HUES64 (cell line): ENCODE data around the gene B3GALT5.

Source experiments
- H3K27ac ChIP-seq: 2 replicates; pipeline ENCODE4 v1.7.0; 2013; ENCODE audit warnings: low read depth, low read length, inconsistent platforms
- H3K27me3 ChIP-seq: 2 replicates; pipeline ENCODE4 v1.6.1; 2013; ENCODE audit warnings: mild to moderate bottlenecking, low read length; ENCODE audit not compliant: insufficient read depth
- H3K36me3 ChIP-seq: 2 replicates; pipeline ENCODE4 v1.6.1; 2013; ENCODE audit warnings: mild to moderate bottlenecking, low read length; ENCODE audit not compliant: insufficient read depth
- H3K4me1 ChIP-seq: 2 replicates; pipeline ENCODE4 v1.6.1; 2013; ENCODE audit warnings: mild to moderate bottlenecking, low read length, moderate library complexity; ENCODE audit not compliant: insufficient read depth
- H3K4me3 ChIP-seq: 2 replicates; pipeline ENCODE4 v1.5.1; 2013; ENCODE audit warnings: mild to moderate bottlenecking, low read length, moderate library complexity
- H3K9ac ChIP-seq: 2 replicates; pipeline ENCODE4 v1.6.1; 2013; ENCODE audit warnings: mild to moderate bottlenecking, low read depth, low read length
- H3K9me3 ChIP-seq: 2 replicates; pipeline ENCODE4 v1.6.1; 2013; ENCODE audit warnings: low read depth, low read length; ENCODE audit not compliant: insufficient read depth
- WGBS: fragments of 150-250, 120-280 bp; methylation state at CpG from one replicate; pipeline ENCODE4 v1.1.7; 2013; ENCODE audit warnings: missing lambda C conversion rate; 5-methylcytosine and 5-hydroxymethylcytosine counted together

Gene B3GALT5

DNA sequence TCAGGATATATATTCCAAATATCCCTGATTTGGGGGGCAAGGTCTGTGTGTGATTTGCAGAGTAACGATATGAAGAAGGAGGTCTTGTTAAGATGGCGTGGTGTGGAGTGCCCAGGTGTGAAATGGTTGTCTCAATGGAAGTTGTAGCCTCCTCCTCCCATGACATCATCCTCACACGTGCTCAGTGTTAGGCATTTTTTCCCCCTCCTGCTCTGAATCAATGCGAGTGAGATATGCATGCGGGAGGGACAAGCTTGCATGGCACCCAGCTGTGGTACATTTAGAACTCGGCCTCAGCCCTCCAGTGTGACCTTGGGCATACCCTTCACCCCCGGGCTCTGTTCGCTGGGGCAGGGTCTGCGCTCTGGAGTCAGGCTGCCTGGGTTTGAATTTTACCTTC lies 55.6 kb downstream of the B3GALT5 start:
- Histone ChIP-seq H3K36me3 (peaks cover 16% of the 10 kb centered on the region; the same call in 1 of the 2 replicates), H3K27ac (no peak overlapping the region), H3K9ac (no peak overlapping the region), H3K27me3 (no peaks in the 10 kb centered on the region), H3K4me3 (no peak overlapping the region), H3K9me3 (no peaks in the 10 kb centered on the region), H3K4me1 (no peaks in the 10 kb centered on the region)
- 92% methylated on average over 9 of the region's 9 CpGs for WGBS

DNA sequence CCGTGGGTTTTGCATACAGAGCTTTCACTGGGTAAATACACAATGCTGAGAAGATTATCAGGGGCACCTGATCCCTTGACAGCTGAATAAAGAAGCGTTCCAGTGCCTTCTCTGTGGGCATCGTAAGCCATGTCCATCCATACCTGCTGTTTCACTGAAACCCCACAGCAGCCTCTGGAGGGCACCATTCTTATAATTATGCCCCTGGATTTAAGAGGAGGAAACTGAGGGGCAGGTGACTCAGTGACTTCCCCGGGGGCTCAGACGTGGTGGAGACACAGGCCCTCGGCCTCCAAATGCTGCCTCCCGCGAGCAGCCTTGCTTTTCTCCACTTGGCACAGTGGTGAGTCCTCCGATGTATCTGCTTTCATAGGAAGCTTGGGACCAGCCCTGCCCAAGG lies 56.7 kb downstream of the B3GALT5 start:
- WGBS, result 94% methylated on average over 9 of the region's 9 CpGs
- Histone ChIP-seq H3K4me3 (no peak overlapping the region), H3K36me3 (0 out of 2 replicates have a peak, but pooled peaks cover 12% of the 10 kb centered on the region), H3K9ac (no peak overlapping the region), H3K9me3 (no peaks in the 10 kb centered on the region), H3K4me1 (no peaks in the 10 kb centered on the region), H3K27me3 (no peaks in the 10 kb centered on the region), H3K27ac (no peak overlapping the region)

DNA sequence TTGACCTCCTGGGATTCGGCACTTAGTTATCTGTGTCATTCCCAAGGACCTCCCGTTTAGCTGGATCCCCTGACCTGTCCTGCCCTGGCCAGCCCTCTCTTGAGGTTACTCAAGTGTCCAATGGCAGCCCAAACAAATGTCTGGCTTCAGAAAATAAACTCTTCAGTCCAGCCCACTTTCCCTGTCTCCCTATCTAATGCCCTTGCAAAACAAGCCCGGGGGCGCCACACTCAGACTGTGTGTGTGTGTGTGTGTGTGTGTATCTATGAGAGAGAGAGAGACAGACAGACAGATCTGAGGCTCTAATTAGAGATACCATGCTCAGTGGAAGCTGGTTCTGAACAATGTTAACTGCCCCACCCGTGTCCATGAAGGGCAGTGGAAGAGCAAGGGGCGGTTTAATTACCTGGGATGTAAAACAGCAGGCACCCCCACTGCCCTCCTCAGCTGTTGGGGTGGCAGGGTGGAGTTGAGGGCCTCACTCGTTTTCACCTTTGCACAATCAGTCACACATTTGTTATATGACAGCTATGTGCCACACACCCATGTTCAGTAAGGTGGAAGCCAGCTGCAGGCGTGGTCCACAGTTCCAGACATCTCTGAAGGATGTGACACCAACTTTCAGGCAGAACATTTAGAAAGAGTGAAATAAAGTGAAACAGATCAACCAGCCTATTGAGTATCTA lies 57.4 kb downstream of the B3GALT5 start:
- Histone ChIP-seq H3K9me3 (no peaks in the 10 kb centered on the region), H3K27me3 (no peaks in the 10 kb centered on the region), H3K36me3 (0 out of 2 replicates have a peak, but pooled peaks cover 10% of the 10 kb centered on the region), H3K9ac (no peak overlapping the region), H3K27ac (no peak overlapping the region), H3K4me1 (no peaks in the 10 kb centered on the region), H3K4me3 (no peak overlapping the region)
- 89% methylated on average over 8 of the region's 8 CpGs for WGBS

DNA sequence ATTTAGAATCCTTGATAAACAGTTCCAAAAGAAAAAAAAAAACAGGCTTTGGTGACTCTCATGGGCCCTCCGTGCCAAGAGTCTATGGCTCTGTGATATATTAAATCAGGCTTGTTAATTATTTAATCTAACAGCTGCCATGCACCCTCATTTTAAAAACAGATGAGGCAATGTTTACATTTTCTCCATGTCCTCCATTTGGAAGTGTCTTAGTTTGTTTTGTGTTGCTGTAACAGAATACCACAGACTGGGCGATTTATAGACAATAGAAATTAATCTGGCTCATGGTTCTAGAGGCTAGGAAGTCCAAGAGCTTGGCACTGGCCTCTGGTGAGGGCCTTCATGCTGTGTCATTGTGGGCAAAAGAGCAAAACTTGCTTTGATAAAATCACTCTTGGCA lies 58.0 kb downstream of the B3GALT5 start:
- Histone ChIP-seq H3K9ac (no peak overlapping the region), H3K27me3 (no peaks in the 10 kb centered on the region), H3K9me3 (no peaks in the 10 kb centered on the region), H3K4me1 (peaks cover under 1% of the 10 kb centered on the region; the same call in 1 of the 2 replicates), H3K27ac (no peak overlapping the region), H3K36me3 (0 out of 2 replicates have a peak, but pooled peaks cover 4% of the 10 kb centered on the region), H3K4me3 (no peak overlapping the region)
- 97% methylated on average over 1 of the region's 2 CpGs for WGBS

DNA sequence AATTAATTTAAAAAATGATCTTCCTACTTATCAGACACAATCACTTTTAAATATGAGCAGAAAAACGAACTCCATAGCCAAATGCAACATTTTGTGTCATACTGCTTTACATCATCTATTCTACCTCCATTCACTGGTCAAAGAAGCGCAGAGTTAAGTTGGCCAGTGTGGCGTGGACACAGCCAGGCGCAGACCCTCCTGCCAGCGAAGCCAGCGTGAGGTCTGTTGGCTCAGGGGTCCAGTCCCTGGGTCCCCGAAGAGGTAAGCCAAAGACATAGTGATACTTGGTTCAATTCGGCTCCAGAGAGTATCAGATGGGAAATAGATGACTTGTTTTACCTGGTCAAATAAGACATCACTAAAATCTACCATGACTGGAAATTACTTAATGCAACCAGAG lies 59.2 kb downstream of the B3GALT5 start:
- no peaks in the 10 kb centered on the region for H3K27me3 ChIP-seq
- WGBS, result 90% methylated on average over 8 of the region's 8 CpGs
- H3K9me3 ChIP-seq, result no peaks in the 10 kb centered on the region
- H3K4me1 ChIP-seq, result peaks cover 4% of the 10 kb centered on the region; the same call in 1 of the 2 replicates
- H3K9ac ChIP-seq, result no peak overlapping the region
- H3K4me3 ChIP-seq, result no peak overlapping the region
- H3K36me3 ChIP-seq, result no peaks in the 10 kb centered on the region
- H3K27ac ChIP-seq, result no peak overlapping the region

DNA sequence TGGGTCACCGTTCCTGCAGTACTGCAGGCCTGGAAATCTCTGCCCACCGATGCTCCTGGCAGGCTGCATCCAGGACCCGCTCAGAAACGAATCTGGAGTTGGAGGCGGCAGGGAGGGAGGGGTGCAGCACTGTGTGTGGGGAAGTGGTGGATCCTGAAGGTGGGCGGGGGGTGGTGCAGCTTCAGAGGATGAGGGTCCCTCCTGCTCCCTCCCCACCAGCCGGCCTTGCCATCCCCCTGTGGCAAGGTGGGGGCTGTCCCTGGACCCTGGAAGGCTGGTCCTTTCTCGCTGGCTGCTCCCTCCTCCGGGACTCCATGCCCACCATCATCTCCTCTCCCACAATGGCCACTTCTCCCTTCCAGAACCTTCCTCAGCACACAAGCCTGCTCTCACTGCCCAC lies 60.4 kb downstream of the B3GALT5 start:
- no peak overlapping the region for H3K27ac ChIP-seq
- H3K4me1 ChIP-seq, result peaks cover 4% of the 10 kb centered on the region; the same call in 1 of the 2 replicates
- no peaks in the 10 kb centered on the region for H3K36me3 ChIP-seq
- H3K9me3 ChIP-seq, result no peaks in the 10 kb centered on the region
- H3K4me3 ChIP-seq, result no peak overlapping the region
- H3K27me3 ChIP-seq, result no peaks in the 10 kb centered on the region
- no peak overlapping the region for H3K9ac ChIP-seq
- WGBS, result 93% methylated on average over 8 of the region's 9 CpGs

DNA sequence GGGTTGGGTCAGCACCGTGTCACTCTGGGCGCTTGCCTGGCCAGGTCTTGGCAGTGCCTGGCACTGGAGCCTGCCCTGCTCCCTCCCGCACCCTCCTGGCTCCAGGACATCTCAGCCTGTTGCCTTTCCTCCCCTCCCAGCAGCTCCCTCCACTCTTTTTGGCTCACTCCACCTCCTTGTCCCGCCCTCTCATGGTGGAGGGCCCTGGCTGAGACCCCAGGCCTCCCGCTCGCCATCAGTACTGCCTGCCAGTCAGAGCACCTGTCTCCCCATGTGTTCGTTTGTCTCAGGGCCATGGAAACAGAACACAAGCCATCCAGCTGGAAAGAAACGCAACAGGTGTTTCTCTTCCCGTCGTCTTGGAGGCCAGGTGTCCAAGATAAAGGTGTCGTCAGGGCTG lies 61.0 kb downstream of the B3GALT5 start:
- WGBS, result 86% methylated on average over 11 of the region's 11 CpGs
- Histone ChIP-seq H3K4me3 (no peak overlapping the region), H3K36me3 (no peaks in the 10 kb centered on the region), H3K27me3 (no peaks in the 10 kb centered on the region), H3K27ac (no peak overlapping the region), H3K9ac (no peak overlapping the region), H3K9me3 (no peaks in the 10 kb centered on the region), H3K4me1 (peaks cover 4% of the 10 kb centered on the region; the same call in 1 of the 2 replicates)

DNA sequence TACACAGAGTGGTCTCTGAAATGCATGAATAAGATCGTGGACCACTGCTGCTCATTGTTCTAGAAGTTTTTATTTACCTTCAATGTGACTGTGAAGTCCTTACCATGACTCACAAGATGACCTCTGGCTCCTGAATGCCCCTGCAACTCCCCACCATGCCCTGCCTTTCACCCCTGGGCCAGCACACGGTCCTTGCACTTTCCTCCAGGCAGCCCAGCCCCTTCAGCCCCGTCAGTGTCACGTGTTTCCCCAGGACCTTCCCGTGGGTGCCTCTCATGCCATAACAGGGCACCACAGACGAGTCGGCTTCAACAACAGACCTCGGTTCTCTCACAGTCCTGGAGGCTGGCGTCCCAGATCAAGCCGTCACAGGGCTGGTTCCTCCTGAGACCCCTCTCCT lies 62.1 kb downstream of the B3GALT5 start:
- H3K36me3 ChIP-seq, result no peaks in the 10 kb centered on the region
- peaks cover 4% of the 10 kb centered on the region; the same call in 1 of the 2 replicates for H3K4me1 ChIP-seq
- no peaks in the 10 kb centered on the region for H3K27me3 ChIP-seq
- H3K4me3 ChIP-seq, result no peak overlapping the region
- WGBS, result 85% methylated on average over 10 of the region's 10 CpGs
- no peak overlapping the region for H3K27ac ChIP-seq
- H3K9ac ChIP-seq, result no peak overlapping the region
- H3K9me3 ChIP-seq, result no peaks in the 10 kb centered on the region

DNA sequence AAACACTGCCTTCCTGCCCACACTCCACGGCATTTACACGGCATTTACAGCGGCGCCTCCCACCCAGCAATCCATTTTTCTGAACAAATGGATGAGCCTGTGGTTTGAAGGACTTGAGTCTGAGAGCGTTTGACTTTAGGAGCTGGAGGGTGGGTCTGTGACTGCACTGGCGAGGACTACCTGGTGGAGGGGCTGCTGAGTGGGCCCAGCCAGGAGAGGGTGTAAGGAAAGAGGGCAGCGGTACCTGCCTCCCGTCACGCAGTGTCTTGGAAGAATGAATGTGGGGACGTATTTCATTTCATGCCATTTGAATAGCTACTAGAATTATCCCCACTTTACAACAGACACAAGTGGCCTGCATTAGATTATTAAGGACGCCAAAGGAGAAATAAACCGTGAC lies 62.9 kb downstream of the B3GALT5 start:
- 95% methylated on average over 12 of the region's 12 CpGs for WGBS
- no peaks in the 10 kb centered on the region for H3K36me3 ChIP-seq

DNA sequence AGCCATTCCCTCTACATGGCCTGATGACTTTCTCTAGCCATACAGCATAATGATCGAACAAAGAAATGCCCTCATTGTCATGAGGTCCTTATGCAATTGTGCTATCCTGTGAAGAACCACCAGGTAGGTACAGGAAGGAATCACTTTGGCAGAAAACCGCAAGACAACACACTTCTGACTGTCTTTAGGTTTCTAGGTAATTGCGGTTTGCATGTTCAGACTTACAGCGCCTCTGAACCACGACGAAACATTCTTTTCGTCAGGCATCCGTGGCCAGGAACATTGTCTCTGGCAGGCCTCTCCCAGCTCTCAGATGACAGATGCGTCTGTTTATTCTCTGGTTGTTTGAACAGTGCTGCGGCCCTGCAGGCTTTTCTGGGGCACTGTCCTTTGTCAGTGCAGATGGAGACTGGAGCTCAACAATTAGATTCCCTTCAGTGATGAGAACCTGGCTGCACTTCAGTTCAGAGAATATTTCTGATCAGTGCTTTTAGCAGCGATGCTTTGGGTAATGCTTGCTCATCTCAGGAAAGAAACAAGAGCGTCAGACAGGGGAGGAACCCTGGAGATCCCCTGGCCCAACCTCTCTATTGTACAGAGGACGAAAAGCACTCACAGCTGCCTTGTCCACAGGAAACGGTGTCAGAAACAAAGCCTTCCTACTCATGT lies 63.4 kb downstream of the B3GALT5 start:
- Histone ChIP-seq H3K4me3 (no peak overlapping the region), H3K4me1 (peaks cover 5% of the 10 kb centered on the region; the same call in 1 of the 2 replicates), H3K27me3 (no peaks in the 10 kb centered on the region), H3K9me3 (no peaks in the 10 kb centered on the region), H3K36me3 (no peaks in the 10 kb centered on the region), H3K27ac (no peak overlapping the region), H3K9ac (no peak overlapping the region)
- WGBS, result 83% methylated on average over 14 of the region's 14 CpGs

More for the DNA sequence above, 62.9 kb downstream of the B3GALT5 start:
- Histone ChIP-seq H3K4me1 (peaks cover 4% of the 10 kb centered on the region; the same call in 1 of the 2 replicates), H3K9me3 (no peaks in the 10 kb centered on the region), H3K27ac (no peak overlapping the region), H3K4me3 (no peak overlapping the region), H3K27me3 (no peaks in the 10 kb centered on the region), H3K9ac (no peak overlapping the region)

DNA sequence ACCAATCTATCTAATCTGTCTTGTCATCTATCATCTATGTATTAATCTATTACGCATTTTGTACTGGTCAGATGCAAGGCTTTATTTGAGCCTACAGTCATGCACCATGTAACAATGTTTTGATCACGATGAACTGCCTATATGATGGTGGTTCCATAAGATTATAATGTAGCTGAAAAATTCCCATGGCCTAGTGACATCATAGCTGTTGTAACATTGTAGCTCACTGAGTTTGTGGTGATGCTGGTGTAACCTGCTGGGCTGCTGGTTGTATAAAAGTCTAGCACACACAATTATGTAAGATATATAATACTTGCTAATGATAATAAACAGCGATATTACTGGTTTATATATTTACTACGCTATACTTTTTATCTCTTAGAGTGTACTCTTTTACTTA lies 67.5 kb downstream of the B3GALT5 start:
- WGBS, result 97% methylated on average over 2 of the region's 4 CpGs
- H3K27me3 ChIP-seq, result no peaks in the 10 kb centered on the region
- H3K9me3 ChIP-seq, result peaks cover 14% of the 10 kb centered on the region
- H3K9ac ChIP-seq, result no peak overlapping the region
- no peaks in the 10 kb centered on the region for H3K36me3 ChIP-seq
- H3K4me3 ChIP-seq, result no peak overlapping the region
- H3K27ac ChIP-seq, result no peak overlapping the region
- H3K4me1 ChIP-seq, result peaks cover 7% of the 10 kb centered on the region; the same call in 1 of the 2 replicates
